Measurements from ENCODE around the gene PACS2.

- TF ChIP-seq, protein P1, sequence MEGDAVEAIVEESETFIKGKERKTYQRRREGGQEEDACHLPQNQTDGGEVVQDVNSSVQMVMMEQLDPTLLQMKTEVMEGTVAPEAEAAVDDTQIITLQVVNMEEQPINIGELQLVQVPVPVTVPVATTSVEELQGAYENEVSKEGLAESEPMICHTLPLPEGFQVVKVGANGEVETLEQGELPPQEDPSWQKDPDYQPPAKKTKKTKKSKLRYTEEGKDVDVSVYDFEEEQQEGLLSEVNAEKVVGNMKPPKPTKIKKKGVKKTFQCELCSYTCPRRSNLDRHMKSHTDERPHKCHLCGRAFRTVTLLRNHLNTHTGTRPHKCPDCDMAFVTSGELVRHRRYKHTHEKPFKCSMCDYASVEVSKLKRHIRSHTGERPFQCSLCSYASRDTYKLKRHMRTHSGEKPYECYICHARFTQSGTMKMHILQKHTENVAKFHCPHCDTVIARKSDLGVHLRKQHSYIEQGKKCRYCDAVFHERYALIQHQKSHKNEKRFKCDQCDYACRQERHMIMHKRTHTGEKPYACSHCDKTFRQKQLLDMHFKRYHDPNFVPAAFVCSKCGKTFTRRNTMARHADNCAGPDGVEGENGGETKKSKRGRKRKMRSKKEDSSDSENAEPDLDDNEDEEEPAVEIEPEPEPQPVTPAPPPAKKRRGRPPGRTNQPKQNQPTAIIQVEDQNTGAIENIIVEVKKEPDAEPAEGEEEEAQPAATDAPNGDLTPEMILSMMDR (IDR thresholded peaks at IDR 0.05; ENCODE audit: low read depth, low read length): no peak
- TF ChIP-seq POLR2A (IDR thresholded peaks at IDR 0.05; ENCODE audit: extremely low read depth, insufficient read length): no peak
- TF ChIP-seq MAX (IDR thresholded peaks at IDR 0.05; ENCODE audit: low read depth, low read length): no peak
- no peak for TF ChIP-seq MYC (IDR thresholded peaks at IDR 0.05; ENCODE audit: low read depth, low read length)
Measured at GRCh38 chr14:105316968-105317510, 2.5 kb downstream of the PACS2 start.
